ENCODE measurements around the gene PDXK. TPM values are rescaled to one million over a fixed set of nuclear protein-coding genes. Genes with fewer than 3 reads are reported as not detected.

The PDXK gene
- total RNA-seq, 1 donor from 2014 or later, result 63.8 TPM

- TF ChIP-seq CTCF (IDR thresholded peaks at IDR 0.05; ENCODE audit: partially characterized antibody, unreplicated experiment), result no peak
- peaks cover 7% of the 10 kb centered on the region for H3K9me3 Mint-ChIP-seq (ENCODE audit: unreplicated experiment)
- H3K4me3 Mint-ChIP-seq (ENCODE audit: unreplicated experiment), result no peak overlapping the region
- no peaks in the 10 kb centered on the region for H3K36me3 Mint-ChIP-seq (ENCODE audit: unreplicated experiment)
- H3K27me3 Mint-ChIP-seq (ENCODE audit: unreplicated experiment), result peaks cover 1% of the 10 kb centered on the region
- H3K27ac Mint-ChIP-seq (ENCODE audit: unreplicated experiment), result no peak overlapping the region
- H3K4me1 Mint-ChIP-seq (ENCODE audit: low read depth, unreplicated experiment), result peaks cover 5% of the 10 kb centered on the region
- no peak for DNase-seq
These were observed 22.6 kb downstream of the PDXK start for GRCh38 chr21:43741423-43742096.

- Mint-ChIP-seq H3K27me3 (ENCODE audit: unreplicated experiment) (peaks cover 1% of the 10 kb centered on the region), H3K4me3 (ENCODE audit: unreplicated experiment) (no peak overlapping the region), H3K27ac (ENCODE audit: unreplicated experiment) (no peak overlapping the region), H3K4me1 (ENCODE audit: low read depth, unreplicated experiment) (peaks cover 5% of the 10 kb centered on the region), H3K36me3 (ENCODE audit: unreplicated experiment) (no peaks in the 10 kb centered on the region), H3K9me3 (ENCODE audit: unreplicated experiment) (peaks cover 8% of the 10 kb centered on the region)
- no peak for DNase-seq
- no peak for TF ChIP-seq CTCF (IDR thresholded peaks at IDR 0.05; ENCODE audit: partially characterized antibody, unreplicated experiment)
These were observed 25.0 kb downstream of the PDXK start for GRCh38 chr21:43743947-43744346.

- no peak for DNase-seq
- H3K4me3 Mint-ChIP-seq (ENCODE audit: unreplicated experiment), result no peak overlapping the region
- H3K36me3 Mint-ChIP-seq (ENCODE audit: unreplicated experiment), result no peaks in the 10 kb centered on the region
- H3K4me1 Mint-ChIP-seq (ENCODE audit: low read depth, unreplicated experiment), result peaks cover 5% of the 10 kb centered on the region
- peaks cover 5% of the 10 kb centered on the region for H3K9me3 Mint-ChIP-seq (ENCODE audit: unreplicated experiment)
- no peaks in the 10 kb centered on the region for H3K27me3 Mint-ChIP-seq (ENCODE audit: unreplicated experiment)
- H3K27ac Mint-ChIP-seq (ENCODE audit: unreplicated experiment), result no peak overlapping the region
- TF ChIP-seq CTCF (IDR thresholded peaks at IDR 0.05; ENCODE audit: partially characterized antibody, unreplicated experiment), result no peak
These were observed 25.8 kb downstream of the PDXK start for GRCh38 chr21:43744725-43745124.

DNA sequence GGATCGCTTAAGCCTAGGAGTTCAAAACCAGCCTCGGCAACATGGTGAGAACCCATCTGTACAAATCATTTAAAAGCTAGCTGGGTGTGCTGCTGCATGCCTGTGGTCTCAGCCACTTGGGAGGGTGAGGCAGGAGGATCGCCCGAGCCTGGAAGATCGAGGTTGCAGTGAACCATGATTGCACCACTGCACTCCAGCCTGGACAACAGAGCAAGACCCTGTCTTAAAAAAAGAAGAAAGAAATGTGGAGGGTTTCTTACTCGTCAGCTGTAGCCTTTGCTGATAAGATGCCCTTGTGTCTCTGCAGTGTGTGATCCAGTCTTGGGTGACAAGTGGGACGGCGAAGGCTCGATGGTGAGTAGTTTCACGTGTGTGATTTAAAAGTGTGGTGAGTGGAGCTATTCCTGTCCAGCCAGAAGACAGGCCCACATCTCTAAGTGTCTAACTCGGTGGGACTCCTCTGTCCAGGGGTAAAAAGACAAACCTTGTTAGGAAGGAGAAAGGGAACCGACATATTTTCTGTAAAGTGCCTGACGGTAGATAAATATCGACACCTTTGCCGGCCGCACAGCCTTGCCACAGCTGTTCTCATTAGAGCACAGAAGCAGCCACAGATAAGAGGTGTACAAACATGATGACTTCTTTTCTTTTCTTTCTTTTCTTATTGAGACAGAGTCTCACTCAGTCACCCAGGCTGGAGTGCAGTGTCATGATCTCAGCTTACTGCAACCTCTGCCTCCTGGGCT lies 27.0 kb downstream of the PDXK start:
- Mint-ChIP-seq H3K4me1 (ENCODE audit: low read depth, unreplicated experiment) (peaks cover 2% of the 10 kb centered on the region), H3K9me3 (ENCODE audit: unreplicated experiment) (peaks cover 5% of the 10 kb centered on the region), H3K36me3 (ENCODE audit: unreplicated experiment) (no peaks in the 10 kb centered on the region), H3K4me3 (ENCODE audit: unreplicated experiment) (no peak overlapping the region), H3K27ac (ENCODE audit: unreplicated experiment) (no peak overlapping the region), H3K27me3 (ENCODE audit: unreplicated experiment) (no peaks in the 10 kb centered on the region)
- DNase-seq, result no peak
- TF ChIP-seq CTCF (IDR thresholded peaks at IDR 0.05; ENCODE audit: partially characterized antibody, unreplicated experiment), result no peak

- no peak for TF ChIP-seq CTCF (IDR thresholded peaks at IDR 0.05; ENCODE audit: partially characterized antibody, unreplicated experiment)
- no peak for DNase-seq
- no peak overlapping the region for H3K27ac Mint-ChIP-seq (ENCODE audit: unreplicated experiment)
- no peaks in the 10 kb centered on the region for H3K27me3 Mint-ChIP-seq (ENCODE audit: unreplicated experiment)
- peaks cover 6% of the 10 kb centered on the region for H3K9me3 Mint-ChIP-seq (ENCODE audit: unreplicated experiment)
- no peaks in the 10 kb centered on the region for H3K36me3 Mint-ChIP-seq (ENCODE audit: unreplicated experiment)
- H3K4me3 Mint-ChIP-seq (ENCODE audit: unreplicated experiment), result no peak overlapping the region
- H3K4me1 Mint-ChIP-seq (ENCODE audit: low read depth, unreplicated experiment), result peaks cover 4% of the 10 kb centered on the region
These were observed 29.7 kb downstream of the PDXK start for GRCh38 chr21:43748622-43749021.
